Progenitor cell of endocrine pancreas (in vitro differentiated cells): Measurements from ENCODE around the gene KAT6B. TPM values are rescaled to one million over a fixed set of nuclear protein-coding genes. Genes with fewer than 3 reads are reported as not detected.
"Not testable (repeated sequence)": the region's sequence is repeated elsewhere in the genome, so short reads cannot be mapped to it uniquely, and the experiment has no call there.

Source experiments
- DNase-seq: peaks from one replicate; pipeline ENCODE4 v3.0.0; 2021; ENCODE audit warnings: low spot score; ENCODE audit not compliant: unreplicated experiment
- H3K27ac Mint-ChIP-seq: 2 replicates; pipeline ENCODE4 v1.8.0; 2021; ENCODE audit warnings: mild to moderate bottlenecking, moderate library complexity, mixed read lengths
- H3K27me3 Mint-ChIP-seq: 2 replicates; pipeline ENCODE4 v1.8.0; 2021; ENCODE audit warnings: mixed read lengths
- H3K36me3 Mint-ChIP-seq: 2 replicates; pipeline ENCODE4 v1.8.0; 2022; ENCODE audit warnings: mixed read lengths; ENCODE audit not compliant: insufficient read depth
- H3K4me1 Mint-ChIP-seq: 2 replicates; pipeline ENCODE4 v1.8.0; 2021; ENCODE audit warnings: low read depth, mixed read lengths
- H3K4me3 Mint-ChIP-seq: 2 replicates; pipeline ENCODE4 v1.8.0; 2021; ENCODE audit warnings: low read depth, mild to moderate bottlenecking, moderate library complexity, mixed read lengths
- H3K9me3 Mint-ChIP-seq: 2 replicates; pipeline ENCODE4 v1.8.0; 2021; ENCODE audit warnings: low read depth, mixed read lengths
- CTCF ChIP-seq: fragments of 200-600 bp; sonication (generic); IDR thresholded peaks from one replicate; pipeline ENCODE4 v1.5.0; 2021; ENCODE audit warnings: antibody characterized with exemption, mild to moderate bottlenecking; ENCODE audit not compliant: unreplicated experiment
- long read RNA-seq: library from polyadenylated mRNA; unstranded; transcript quantifications from one replicate; pipeline ENCODE4 v2.0.0, GENCODE V29; 2020
- total RNA-seq: library from RNA; stranded (reverse); gene quantifications from 2 replicates; pipeline ENCODE4 v1.2.1, GENCODE V29; 2021

KAT6B gene
- 75.4 and 76.9 TPM in 2 replicates for total RNA-seq
- long read RNA-seq, full-length matches to known transcripts: 7 of 92 reads
- long read RNA-seq, partial matches to known transcripts: 66 of 92 reads
- long read RNA-seq, other reads (novel, unspliced or antisense): 19 of 92 reads

- H3K27me3 Mint-ChIP-seq: no peaks in the 10 kb centered on the region
- peaks cover 11% of the 10 kb centered on the region for H3K36me3 Mint-ChIP-seq
- H3K4me1 Mint-ChIP-seq: peaks cover 50% of the 10 kb centered on the region
- peak within 1 kb of the TSS; percentile 96 for H3K4me3 Mint-ChIP-seq
- TF ChIP-seq CTCF: peak; percentile 58
- peak; percentile 99 for DNase-seq
- H3K27ac Mint-ChIP-seq: peak within 1 kb of the TSS; percentile 99
- peaks cover 4% of the 10 kb centered on the region for H3K9me3 Mint-ChIP-seq
Observed at GRCh38 chr10:74826142-74827044, at the start of gene KAT6B. TSS of gene KAT6B (plus strand) at chr10:74826600. CDS start at chr10:74842858, 16,258 bp downstream.

GRCh38 chr10:74778436-74779094 is 47.8 kb upstream of the KAT6B start:
- TF ChIP-seq CTCF: no peak
- no peaks in the 10 kb centered on the region for H3K27me3 Mint-ChIP-seq
- peaks cover 2% of the 10 kb centered on the region for H3K36me3 Mint-ChIP-seq
- H3K4me3 Mint-ChIP-seq: no peak overlapping the region
- no peak for DNase-seq
- no peak overlapping the region for H3K27ac Mint-ChIP-seq
- H3K9me3 Mint-ChIP-seq: peaks cover 22% of the 10 kb centered on the region
- H3K4me1 Mint-ChIP-seq: peaks cover 12% of the 10 kb centered on the region

GRCh38 chr10:74781870-74782269 is 44.5 kb upstream of the KAT6B start:
- not testable (repeated sequence) for H3K9me3 Mint-ChIP-seq, H3K4me3 Mint-ChIP-seq, DNase-seq, H3K27me3 Mint-ChIP-seq, H3K36me3 Mint-ChIP-seq, H3K27ac Mint-ChIP-seq
- peaks cover 28% of the 10 kb centered on the region for H3K4me1 Mint-ChIP-seq

GRCh38 chr10:74784462-74784861 is 41.9 kb upstream of the KAT6B start:
- peaks cover 28% of the 10 kb centered on the region for H3K4me1 Mint-ChIP-seq
- H3K9me3 Mint-ChIP-seq: no peaks in the 10 kb centered on the region
- H3K4me3 Mint-ChIP-seq: no peak overlapping the region
- DNase-seq: no peak
- no peak overlapping the region for H3K27ac Mint-ChIP-seq
- TF ChIP-seq CTCF: no peak
- no peaks in the 10 kb centered on the region for H3K36me3 Mint-ChIP-seq
- H3K27me3 Mint-ChIP-seq: no peaks in the 10 kb centered on the region

GRCh38 chr10:74786126-74786525 is 40.3 kb upstream of the KAT6B start:
- Mint-ChIP-seq H3K4me1 (peaks cover 28% of the 10 kb centered on the region), H3K27ac (no peak overlapping the region), H3K9me3 (no peaks in the 10 kb centered on the region), H3K4me3 (no peak overlapping the region), H3K36me3 (no peaks in the 10 kb centered on the region), H3K27me3 (no peaks in the 10 kb centered on the region)
- no peak for DNase-seq
- no peak for TF ChIP-seq CTCF
